Measurements from ENCODE around the gene RPS15A.

Gene RPS15A

GRCh38 chr16:18801145-18801972 is 11.2 kb upstream of the RPS15A start, which contains the start of gene ARL6IP1:
Gene ARL6IP1 (minus strand): TSS chr16:18801549. CDS start chr16:18801466, 83 bp downstream.
- H3K4me3 ChIP-seq: peak within 1 kb of the TSS; percentile 83 to 98 (median 90)
- no peak for TF ChIP-seq Cebpa-rat (IDR thresholded peaks at IDR 0.05)
- peaks cover 0 to 6% (median 0%) of the 10 kb centered on the region in 11 experiments; a peak in 3 of 22 replicates for H3K9me3 ChIP-seq (replicated peaks in 1 of 11)
- no peaks in the 10 kb centered on the region for H3K27me3 ChIP-seq
- peaks cover 41 to 74% (median 68%) of the 10 kb centered on the region in 10 experiments for H3K4me1 ChIP-seq
- peaks cover 23 to 61% (median 41%) of the 10 kb centered on the region in 11 experiments for H3K36me3 ChIP-seq
- H3K4me2 ChIP-seq: peak within 1 kb of the TSS; percentile 81 to 100 (median 94)
- H3K9ac ChIP-seq: peak within 1 kb of the TSS; percentile 93 to 98 (median 96)
- H4K20me1 ChIP-seq: peaks cover 38 to 49% (median 48%) of the 10 kb centered on the region in 11 experiments; a peak in 21 of 22 replicates
- H3K27ac ChIP-seq: peak within 1 kb of the TSS; percentile 85 to 98 (median 95)

- Histone ChIP-seq H3K9me3 (replicated peaks in 1 of 11) (peaks cover 0 to 6% (median 0%) of the 10 kb centered on the region in 11 experiments; a peak in 3 of 22 replicates), H3K36me3 (peaks cover 29 to 61% (median 41%) of the 10 kb centered on the region in 11 experiments), H3K4me3 (peak overlapping the region; percentile 83 to 98 (median 90)), H4K20me1 (peaks cover 42 to 55% (median 54%) of the 10 kb centered on the region in 11 experiments; a peak in 21 of 22 replicates), H3K27ac (peak overlapping the region; percentile 85 to 98 (median 95)), H3K9ac (peak overlapping the region; percentile 93 to 98 (median 96)), H3K4me1 (peaks cover 41 to 68% (median 63%) of the 10 kb centered on the region in 10 experiments), H3K27me3 (no peaks in the 10 kb centered on the region), H3K4me2 (peak overlapping the region; percentile 81 to 100 (median 93))
- no peak for TF ChIP-seq Cebpa-rat (IDR thresholded peaks at IDR 0.05)
Measured at GRCh38 chr16:18800775-18801144, 10.6 kb upstream of the RPS15A start.

- peak overlapping the region; percentile 93 to 98 (median 96) for H3K9ac ChIP-seq
- peak overlapping the region; percentile 81 to 100 (median 93) for H3K4me2 ChIP-seq
- H3K36me3 ChIP-seq: peaks cover 34 to 61% (median 44%) of the 10 kb centered on the region in 11 experiments
- H3K27ac ChIP-seq: peak overlapping the region; percentile 85 to 98 (median 95)
- H3K9me3 ChIP-seq (replicated peaks in 1 of 11): peaks cover 0 to 6% (median 0%) of the 10 kb centered on the region in 11 experiments; a peak in 3 of 22 replicates
- peaks cover 41 to 63% (median 58%) of the 10 kb centered on the region in 10 experiments for H3K4me1 ChIP-seq
- TF ChIP-seq Cebpa-rat (IDR thresholded peaks at IDR 0.05): no peak
- no peaks in the 10 kb centered on the region for H3K27me3 ChIP-seq
- H4K20me1 ChIP-seq: peaks cover 42 to 60% (median 55%) of the 10 kb centered on the region in 11 experiments; a peak in 21 of 22 replicates
- H3K4me3 ChIP-seq: peak overlapping the region; percentile 83 to 98 (median 90)
Measured at GRCh38 chr16:18800293-18800692, 10.2 kb upstream of the RPS15A start.

- H4K20me1 ChIP-seq: peaks cover 42 to 65% (median 55%) of the 10 kb centered on the region in 11 experiments; a peak in 21 of 22 replicates
- H3K9ac ChIP-seq: peak overlapping the region; percentile 93 to 98 (median 96)
- peaks cover 37 to 55% (median 50%) of the 10 kb centered on the region in 10 experiments for H3K4me1 ChIP-seq
- no peak for TF ChIP-seq Cebpa-rat (IDR thresholded peaks at IDR 0.05)
- peak overlapping the region; percentile 81 to 100 (median 93) for H3K4me2 ChIP-seq
- H3K4me3 ChIP-seq: peak overlapping the region; percentile 83 to 98 (median 90)
- H3K36me3 ChIP-seq: peaks cover 42 to 68% (median 51%) of the 10 kb centered on the region in 11 experiments
- peak overlapping the region in 9 of 11 experiments; percentile 90 to 98 (median 96); a peak in 14 of 22 replicates for H3K27ac ChIP-seq
- peaks cover 0 to 6% (median 0%) of the 10 kb centered on the region in 11 experiments; a peak in 3 of 22 replicates for H3K9me3 ChIP-seq (replicated peaks in 1 of 11)
- H3K27me3 ChIP-seq: no peaks in the 10 kb centered on the region
Measured at GRCh38 chr16:18799500-18799899, 9.4 kb upstream of the RPS15A start.

- TF ChIP-seq Cebpa-rat (IDR thresholded peaks at IDR 0.05): no peak
- peaks cover 42 to 75% (median 61%) of the 10 kb centered on the region in 11 experiments; a peak in 21 of 22 replicates for H4K20me1 ChIP-seq
- H3K9me3 ChIP-seq (replicated peaks in 1 of 11): peaks cover 0 to 6% (median 0%) of the 10 kb centered on the region in 11 experiments; a peak in 3 of 22 replicates
- peaks cover 59 to 79% (median 68%) of the 10 kb centered on the region in 11 experiments for H3K36me3 ChIP-seq
- peaks cover 24 to 38% (median 33%) of the 10 kb centered on the region in 10 experiments for H3K4me1 ChIP-seq
- no peak overlapping the region for H3K4me3 ChIP-seq
- H3K9ac ChIP-seq: peak overlapping the region in 1 of 11 experiments; percentile 94; a peak in 2 of 22 replicates
- no peak overlapping the region for H3K27ac ChIP-seq
- H3K27me3 ChIP-seq: no peaks in the 10 kb centered on the region
- peak overlapping the region in 7 of 11 experiments; percentile 29 to 100 (median 95); a peak in 7 of 22 replicates for H3K4me2 ChIP-seq
Measured at GRCh38 chr16:18797746-18798145, 7.6 kb upstream of the RPS15A start.

GRCh38 chr16:18796377-18796776 is 6.2 kb upstream of the RPS15A start:
- Histone ChIP-seq H4K20me1 (peaks cover 42 to 80% (median 61%) of the 10 kb centered on the region in 11 experiments; a peak in 21 of 22 replicates), H3K9me3 (replicated peaks in 1 of 11) (no peaks in the 10 kb centered on the region), H3K27me3 (no peaks in the 10 kb centered on the region), H3K36me3 (peaks cover 72 to 86% (median 78%) of the 10 kb centered on the region in 11 experiments), H3K27ac (no peak overlapping the region), H3K4me3 (no peak overlapping the region), H3K4me1 (peaks cover 18 to 29% (median 24%) of the 10 kb centered on the region in 10 experiments), H3K9ac (peak overlapping the region in 1 of 11 experiments; percentile 18; a peak in 1 of 22 replicates), H3K4me2 (no peak overlapping the region)
- no peak for TF ChIP-seq Cebpa-rat (IDR thresholded peaks at IDR 0.05)

GRCh38 chr16:18792836-18793433 is 2.8 kb upstream of the RPS15A start:
- no peak for TF ChIP-seq Cebpa-rat (IDR thresholded peaks at IDR 0.05)
- peaks cover 81 to 91% (median 88%) of the 10 kb centered on the region in 11 experiments for H3K36me3 ChIP-seq
- H4K20me1 ChIP-seq: peaks cover 37 to 67% (median 48%) of the 10 kb centered on the region in 11 experiments
- no peak overlapping the region; a peak in 1 of 22 replicates for H3K9ac ChIP-seq
- peaks cover 11 to 27% (median 18%) of the 10 kb centered on the region in 10 experiments for H3K4me1 ChIP-seq
- H3K27me3 ChIP-seq: no peaks in the 10 kb centered on the region
- H3K9me3 ChIP-seq (replicated peaks in 1 of 11): peaks cover 0 to 5% (median 0%) of the 10 kb centered on the region in 11 experiments; a peak in 2 of 22 replicates
- no peak overlapping the region for H3K27ac ChIP-seq
- H3K4me2 ChIP-seq: no peak overlapping the region
- no peak overlapping the region for H3K4me3 ChIP-seq

GRCh38 chr16:18789515-18789849 is 652 bp downstream of the RPS15A start:
- Histone ChIP-seq H3K4me2 (peak overlapping the region; percentile 81 to 97 (median 94)), H3K9ac (peak overlapping the region; percentile 91 to 100 (median 98)), H3K9me3 (replicated peaks in 1 of 11) (peaks cover 0 to 5% (median 0%) of the 10 kb centered on the region in 11 experiments; a peak in 2 of 22 replicates), H3K36me3 (peaks cover 81 to 91% (median 88%) of the 10 kb centered on the region in 11 experiments), H4K20me1 (peaks cover 53 to 69% (median 56%) of the 10 kb centered on the region in 11 experiments), H3K27me3 (no peaks in the 10 kb centered on the region), H3K27ac (peak overlapping the region; percentile 83 to 98 (median 96)), H3K4me3 (peak overlapping the region; percentile 77 to 100 (median 92)), H3K4me1 (peaks cover 39 to 55% (median 48%) of the 10 kb centered on the region in 10 experiments)
- TF ChIP-seq Cebpa-rat (IDR thresholded peaks at IDR 0.05): no peak

Measured in BLaER1 treated with 17β-estradiol and CSF1 and Interleukin-3, amounts not matched to agents 10 nM and 100 nM (cell line).